GM23338 (cell line): ENCODE results near the gene NAPA. TPM values are rescaled to one million over a fixed set of nuclear protein-coding genes. Genes with fewer than 3 reads are reported as not detected.
A peak's percentile ranks its signal among the peaks of the same experiment; 100 is the strongest.

Experiments
- ATAC-seq: fragments of 200-7000 bp; cut with Tn5 transposase; 3 replicates; pipeline ENCODE4 v1.9.1; 2020
- DNase-seq: peaks from one replicate; pipeline ENCODE4 v3.0.0-alpha.2; 2015; ENCODE audit warnings: low spot score
- H2AFZ ChIP-seq: fragments of 200-600 bp; sonication (generic); 2 replicates; pipeline ENCODE4 v1.8.0; 2016; ENCODE audit warnings: antibody characterized with exemption, mild to moderate bottlenecking, moderate library complexity
- H3F3A ChIP-seq: fragments of 200-600 bp; sonication (generic); replicated peaks from 2 replicates; pipeline ENCODE4 v1.8.0; 2017; ENCODE audit warnings: antibody characterized with exemption, mixed run types, low read depth
- H3K27ac ChIP-seq: fragments of 200-600 bp; sonication (generic); 2 replicates; pipeline ENCODE4 v1.6.1; 2016; ENCODE audit warnings: low read depth
- H3K27me3 ChIP-seq: fragments of 200-600 bp; sonication (generic); 2 replicates; pipeline ENCODE4 v1.8.0; 2016; ENCODE audit warnings: mild to moderate bottlenecking, mixed run types, moderate library complexity; ENCODE audit not compliant: insufficient read depth
- H3K36me3 ChIP-seq: fragments of 200-600 bp; sonication (generic); 2 replicates; pipeline ENCODE4 v1.8.0; 2016; ENCODE audit warnings: mild to moderate bottlenecking; ENCODE audit not compliant: insufficient read depth
- H3K4me1 ChIP-seq: fragments of 200-600 bp; sonication (generic); 2 replicates; pipeline ENCODE4 v1.8.0; 2016; ENCODE audit warnings: mild to moderate bottlenecking, moderate library complexity; ENCODE audit not compliant: insufficient read depth
- H3K4me2 ChIP-seq: fragments of 200-600 bp; sonication (generic); 2 replicates; pipeline ENCODE4 v1.7.1; 2017; ENCODE audit warnings: mixed run types
- H3K4me3 ChIP-seq: fragments of 200-600 bp; sonication (generic); 2 replicates; pipeline ENCODE4 v1.6.1; 2016; ENCODE audit warnings: mixed run types
- H3K79me2 ChIP-seq: fragments of 200-600 bp; sonication (generic); replicated peaks from 2 replicates; pipeline ENCODE4 v1.8.0; 2017; ENCODE audit warnings: mild to moderate bottlenecking; ENCODE audit not compliant: insufficient read depth
- H3K9me2 ChIP-seq: fragments of 200-600 bp; sonication (generic); 2 replicates; pipeline ENCODE4 v1.8.0; 2017; ENCODE audit not compliant: insufficient read depth
- H4K20me1 ChIP-seq: fragments of 200-600 bp; sonication (generic); replicated peaks from 2 replicates; pipeline ENCODE4 v1.8.0; 2017; ENCODE audit warnings: mild to moderate bottlenecking; ENCODE audit not compliant: insufficient read depth
- H3K27ac Mint-ChIP-seq: 2 replicates; pipeline ENCODE4 v1.8.0; 2020; ENCODE audit warnings: inconsistent platforms, mild to moderate bottlenecking, moderate library complexity, mixed read lengths
- H3K27me3 Mint-ChIP-seq: 3 replicates; pipeline ENCODE4 v1.8.0; 2022; ENCODE audit warnings: low read depth, mild to moderate bottlenecking, moderate library complexity, mixed read lengths, inconsistent platforms; ENCODE audit not compliant: insufficient read depth, poor library complexity
- H3K36me3 Mint-ChIP-seq: 3 replicates; pipeline ENCODE4 v1.8.0; 2021; ENCODE audit warnings: low read depth, mild to moderate bottlenecking, inconsistent platforms, moderate library complexity, mixed read lengths
- H3K4me1 Mint-ChIP-seq: 3 replicates; pipeline ENCODE4 v1.8.0; 2020; ENCODE audit warnings: mild to moderate bottlenecking, inconsistent platforms, mixed read lengths
- H3K4me3 Mint-ChIP-seq: 3 replicates; pipeline ENCODE4 v1.8.0; 2021; ENCODE audit warnings: moderate library complexity, mild to moderate bottlenecking, inconsistent platforms, mixed read lengths
- H3K9me3 Mint-ChIP-seq: 3 replicates; pipeline ENCODE4 v1.8.0; 2020; ENCODE audit warnings: moderate library complexity, mild to moderate bottlenecking, inconsistent platforms, mixed read lengths
- CREB1 ChIP-seq: fragments of 250-450 bp; sonication (Bioruptor Pico); IDR thresholded peaks from 2 replicates; pipeline ENCODE4 v1.5.0; 2020; ENCODE audit warnings: low read depth, mild to moderate bottlenecking, moderate library complexity
- EZH2 ChIP-seq: fragments of 200-600 bp; sonication (generic); IDR thresholded peaks from one replicate; pipeline ENCODE4 v1.8.0; 2017; ENCODE audit warnings: antibody characterized with exemption, mild to moderate bottlenecking, low read depth; ENCODE audit not compliant: unreplicated experiment
- EZH2phosphoT487 ChIP-seq: fragments of 200-600 bp; sonication (generic); IDR thresholded peaks from one replicate; pipeline ENCODE4 v1.8.1; 2018; ENCODE audit warnings: antibody characterized with exemption; ENCODE audit not compliant: unreplicated experiment
- JUNB ChIP-seq: IDR thresholded peaks from one replicate; pipeline ENCODE4 v1.6.1; 2016; ENCODE audit warnings: antibody characterized with exemption; ENCODE audit not compliant: unreplicated experiment
- STAT1 ChIP-seq: IDR thresholded peaks from one replicate; pipeline ENCODE4 v1.6.1; 2016; ENCODE audit warnings: antibody characterized with exemption; ENCODE audit not compliant: unreplicated experiment
- ZNF114 ChIP-seq: fragments of 250-450 bp; sonication (Bioruptor Pico); IDR thresholded peaks from 2 replicates; pipeline ENCODE4 v1.5.0; 2020; ENCODE audit warnings: mild to moderate bottlenecking, moderate library complexity
- polyA plus RNA-seq: library from polyadenylated mRNA; unstranded; fragments of >200 nt; fragmentation: Nextera tagmentation; extraction: Ambion mirVana; gene quantifications from 2 replicates; pipeline ENCODE4 v1.2.1, GENCODE V29; 2016
- total RNA-seq: library from RNA; depleted of rRNA; stranded (reverse); fragments of >200 nt; shearing (Covaris generic); gene quantifications from 2 replicates; pipeline ENCODE4 v1.2.3, GENCODE V29; 2014
- TF ChIP-seq, protein P1 (sequence below): IDR thresholded peaks from 2 replicates; pipeline ENCODE4 v1.6.1; 2016; ENCODE audit warnings: antibody characterized with exemption
- TF ChIP-seq, protein P2 (sequence below), 2 experiments: fragments of 200-600 bp in 1 of 2; sonication (generic) in 1 of 2; conservative IDR thresholded peaks; 2 replicates each; pipeline versions ENCODE4 v1.5.1 to v1.6.1; 2016 to 2017; ENCODE audit warnings: antibody characterized with exemption in 2 of 2, low read depth in 2 of 2, mild to moderate bottlenecking in 2 of 2, moderate library complexity in 1 of 2
- TF ChIP-seq, protein P3 (sequence below): IDR thresholded peaks from one replicate; pipeline ENCODE4 v1.6.1; 2018; ENCODE audit warnings: antibody characterized with exemption; ENCODE audit not compliant: unreplicated experiment

The NAPA gene
- total and polyA plus RNA-seq, 2 experiments from 2014 or later: 52.0 to 72.1 TPM

DNA sequence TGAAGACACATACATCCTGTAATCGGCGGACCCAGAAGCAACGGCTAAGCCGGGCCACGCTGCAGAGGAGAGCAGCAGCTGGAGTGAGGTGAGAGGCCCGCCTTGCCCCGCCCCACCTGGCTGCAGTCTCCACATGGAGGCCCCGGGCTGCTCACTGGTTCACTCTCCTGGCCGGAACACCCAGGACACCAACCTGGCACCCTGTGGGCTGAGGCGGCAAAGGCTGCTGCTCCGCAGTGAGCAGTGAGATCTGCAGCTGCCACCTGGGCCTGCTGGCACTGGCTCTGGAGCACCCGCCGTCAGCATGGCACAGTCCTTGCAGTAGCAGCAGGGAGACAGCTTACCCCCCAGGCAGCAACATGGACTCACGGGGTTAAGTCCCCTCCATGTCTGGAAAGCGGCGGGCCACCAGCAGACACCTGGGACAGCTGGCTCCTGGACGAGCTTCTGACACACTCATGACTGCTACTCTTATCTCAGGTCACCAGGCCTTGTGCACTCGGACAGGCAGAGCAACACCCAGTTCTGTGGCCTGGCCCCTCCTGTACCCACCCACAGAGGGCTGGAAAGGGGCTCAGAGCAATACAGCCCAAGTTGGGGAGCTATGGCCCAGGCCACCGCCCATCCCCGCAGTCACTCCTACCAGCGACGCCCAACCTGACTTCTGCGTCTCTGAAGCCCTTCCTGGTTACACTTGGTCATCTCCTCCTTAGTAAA lies 17.7 kb downstream of the NAPA start:
- no peaks in the 10 kb centered on the region for H3K36me3 ChIP-seq
- H3F3A ChIP-seq: 0 out of 2 replicates have a peak, but pooled peaks cover 3% of the 10 kb centered on the region
- H3K27me3 Mint-ChIP-seq: peaks cover 21% of the 10 kb centered on the region
- H3K27ac Mint-ChIP-seq: peak overlapping the region; percentile 81; the same call in 1 of the 2 replicates
- H3K4me3 ChIP-seq: no peak overlapping the region
- no peak for TF ChIP-seq STAT1
- TF ChIP-seq EZH2phosphoT487: no peak
- TF ChIP-seq, protein P1, sequence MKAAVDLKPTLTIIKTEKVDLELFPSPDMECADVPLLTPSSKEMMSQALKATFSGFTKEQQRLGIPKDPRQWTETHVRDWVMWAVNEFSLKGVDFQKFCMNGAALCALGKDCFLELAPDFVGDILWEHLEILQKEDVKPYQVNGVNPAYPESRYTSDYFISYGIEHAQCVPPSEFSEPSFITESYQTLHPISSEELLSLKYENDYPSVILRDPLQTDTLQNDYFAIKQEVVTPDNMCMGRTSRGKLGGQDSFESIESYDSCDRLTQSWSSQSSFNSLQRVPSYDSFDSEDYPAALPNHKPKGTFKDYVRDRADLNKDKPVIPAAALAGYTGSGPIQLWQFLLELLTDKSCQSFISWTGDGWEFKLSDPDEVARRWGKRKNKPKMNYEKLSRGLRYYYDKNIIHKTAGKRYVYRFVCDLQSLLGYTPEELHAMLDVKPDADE: no peak
- no peak overlapping the region for H3K27ac ChIP-seq
- H3K4me1 ChIP-seq: peaks cover 14% of the 10 kb centered on the region
- H3K36me3 Mint-ChIP-seq: peaks cover 9% of the 10 kb centered on the region; the same call in 2 of the 3 replicates
- peaks cover 36% of the 10 kb centered on the region for H3K4me1 Mint-ChIP-seq
- no peak overlapping the region for H2AFZ ChIP-seq
- H3K9me3 Mint-ChIP-seq: no peaks in the 10 kb centered on the region
- H3K79me2 ChIP-seq: 0 out of 2 replicates have a peak, but pooled peaks cover 4% of the 10 kb centered on the region
- no peak for ATAC-seq
- H4K20me1 ChIP-seq: no peaks in the 10 kb centered on the region
- H3K9me2 ChIP-seq: no peaks in the 10 kb centered on the region
- H3K27me3 ChIP-seq: no peaks in the 10 kb centered on the region
- no peak overlapping the region for H3K4me3 Mint-ChIP-seq
- no peak overlapping the region for H3K4me2 ChIP-seq
- DNase-seq: no peak

DNA sequence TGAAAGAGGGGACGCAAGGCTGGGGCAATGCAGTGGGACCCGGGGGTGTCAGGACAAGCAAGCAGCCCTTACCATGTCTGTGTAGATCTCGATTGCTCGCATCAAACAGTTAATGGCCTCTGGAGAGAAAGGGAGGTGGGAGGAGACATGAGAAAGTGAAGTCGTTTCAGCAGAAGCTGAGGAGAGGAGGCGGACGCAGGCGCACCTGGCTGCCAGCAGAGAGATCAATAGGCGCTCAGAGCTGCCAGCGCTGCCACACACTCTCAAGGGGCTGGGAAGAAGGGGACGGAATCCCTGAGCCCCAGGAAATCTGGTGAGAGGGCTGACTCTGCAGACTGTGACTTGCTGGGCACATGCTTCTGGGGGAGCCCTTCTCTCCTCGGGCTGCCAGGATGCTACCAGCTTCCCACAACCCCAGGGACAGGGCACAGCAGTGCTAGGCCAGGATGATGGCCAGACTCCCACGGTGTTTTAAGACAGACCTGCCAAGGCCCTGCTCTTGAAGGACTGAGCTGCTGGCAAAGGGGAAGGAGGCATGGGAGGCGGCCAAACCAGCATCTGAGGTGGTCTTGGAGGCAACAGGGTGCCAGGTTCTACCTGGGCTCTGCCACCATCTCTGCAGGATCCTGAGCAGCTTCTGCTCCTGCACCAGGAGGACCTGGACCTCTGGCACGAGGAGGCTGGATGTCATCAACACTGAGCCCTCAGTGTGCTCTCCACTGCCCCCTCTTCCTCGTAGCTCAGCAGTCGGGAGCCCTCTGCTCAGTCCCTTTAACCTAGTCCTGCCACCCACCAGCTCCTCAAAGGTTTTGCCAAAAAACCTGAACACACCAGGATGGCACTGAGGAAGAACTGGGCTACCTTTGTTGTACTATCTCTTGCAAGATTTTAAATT lies 19.1 kb downstream of the NAPA start:
- Mint-ChIP-seq H3K4me1 (peaks cover 32% of the 10 kb centered on the region), H3K27me3 (peaks cover 23% of the 10 kb centered on the region)
- no peak overlapping the region for H3K4me3 ChIP-seq
- TF ChIP-seq, protein P2, sequence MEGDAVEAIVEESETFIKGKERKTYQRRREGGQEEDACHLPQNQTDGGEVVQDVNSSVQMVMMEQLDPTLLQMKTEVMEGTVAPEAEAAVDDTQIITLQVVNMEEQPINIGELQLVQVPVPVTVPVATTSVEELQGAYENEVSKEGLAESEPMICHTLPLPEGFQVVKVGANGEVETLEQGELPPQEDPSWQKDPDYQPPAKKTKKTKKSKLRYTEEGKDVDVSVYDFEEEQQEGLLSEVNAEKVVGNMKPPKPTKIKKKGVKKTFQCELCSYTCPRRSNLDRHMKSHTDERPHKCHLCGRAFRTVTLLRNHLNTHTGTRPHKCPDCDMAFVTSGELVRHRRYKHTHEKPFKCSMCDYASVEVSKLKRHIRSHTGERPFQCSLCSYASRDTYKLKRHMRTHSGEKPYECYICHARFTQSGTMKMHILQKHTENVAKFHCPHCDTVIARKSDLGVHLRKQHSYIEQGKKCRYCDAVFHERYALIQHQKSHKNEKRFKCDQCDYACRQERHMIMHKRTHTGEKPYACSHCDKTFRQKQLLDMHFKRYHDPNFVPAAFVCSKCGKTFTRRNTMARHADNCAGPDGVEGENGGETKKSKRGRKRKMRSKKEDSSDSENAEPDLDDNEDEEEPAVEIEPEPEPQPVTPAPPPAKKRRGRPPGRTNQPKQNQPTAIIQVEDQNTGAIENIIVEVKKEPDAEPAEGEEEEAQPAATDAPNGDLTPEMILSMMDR (conservative IDR thresholded peaks at IDR 0.05; ENCODE audit: low read depth in 2 of 2): no peak
- TF ChIP-seq EZH2: no peak
- TF ChIP-seq, protein P3, sequence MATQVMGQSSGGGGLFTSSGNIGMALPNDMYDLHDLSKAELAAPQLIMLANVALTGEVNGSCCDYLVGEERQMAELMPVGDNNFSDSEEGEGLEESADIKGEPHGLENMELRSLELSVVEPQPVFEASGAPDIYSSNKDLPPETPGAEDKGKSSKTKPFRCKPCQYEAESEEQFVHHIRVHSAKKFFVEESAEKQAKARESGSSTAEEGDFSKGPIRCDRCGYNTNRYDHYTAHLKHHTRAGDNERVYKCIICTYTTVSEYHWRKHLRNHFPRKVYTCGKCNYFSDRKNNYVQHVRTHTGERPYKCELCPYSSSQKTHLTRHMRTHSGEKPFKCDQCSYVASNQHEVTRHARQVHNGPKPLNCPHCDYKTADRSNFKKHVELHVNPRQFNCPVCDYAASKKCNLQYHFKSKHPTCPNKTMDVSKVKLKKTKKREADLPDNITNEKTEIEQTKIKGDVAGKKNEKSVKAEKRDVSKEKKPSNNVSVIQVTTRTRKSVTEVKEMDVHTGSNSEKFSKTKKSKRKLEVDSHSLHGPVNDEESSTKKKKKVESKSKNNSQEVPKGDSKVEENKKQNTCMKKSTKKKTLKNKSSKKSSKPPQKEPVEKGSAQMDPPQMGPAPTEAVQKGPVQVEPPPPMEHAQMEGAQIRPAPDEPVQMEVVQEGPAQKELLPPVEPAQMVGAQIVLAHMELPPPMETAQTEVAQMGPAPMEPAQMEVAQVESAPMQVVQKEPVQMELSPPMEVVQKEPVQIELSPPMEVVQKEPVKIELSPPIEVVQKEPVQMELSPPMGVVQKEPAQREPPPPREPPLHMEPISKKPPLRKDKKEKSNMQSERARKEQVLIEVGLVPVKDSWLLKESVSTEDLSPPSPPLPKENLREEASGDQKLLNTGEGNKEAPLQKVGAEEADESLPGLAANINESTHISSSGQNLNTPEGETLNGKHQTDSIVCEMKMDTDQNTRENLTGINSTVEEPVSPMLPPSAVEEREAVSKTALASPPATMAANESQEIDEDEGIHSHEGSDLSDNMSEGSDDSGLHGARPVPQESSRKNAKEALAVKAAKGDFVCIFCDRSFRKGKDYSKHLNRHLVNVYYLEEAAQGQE: no peak
- no peak for TF ChIP-seq JUNB
- TF ChIP-seq ZNF114 (CRISPR knock-in tag): no peak
- TF ChIP-seq CREB1: no peak
- no peak for TF ChIP-seq EZH2phosphoT487

More for the DNA sequence above, 19.1 kb downstream of the NAPA start:
- Mint-ChIP-seq H3K9me3 (no peaks in the 10 kb centered on the region), H3K36me3 (peaks cover 9% of the 10 kb centered on the region; the same call in 2 of the 3 replicates), H3K27ac (peak overlapping the region; percentile 42; the same call in 1 of the 2 replicates), H3K4me3 (no peak overlapping the region; the same call in 2 of the 3 replicates)
- Histone ChIP-seq H3K9me2 (no peaks in the 10 kb centered on the region), H4K20me1 (no peaks in the 10 kb centered on the region), H3K79me2 (0 out of 2 replicates have a peak, but pooled peaks cover 4% of the 10 kb centered on the region), H3K36me3 (no peaks in the 10 kb centered on the region), H3K27ac (no peak overlapping the region), H3K4me2 (no peak overlapping the region), H3F3A (0 out of 2 replicates have a peak, but pooled peaks cover 3% of the 10 kb centered on the region), H2AFZ (no peak overlapping the region), H3K4me1 (peaks cover 12% of the 10 kb centered on the region), H3K27me3 (no peaks in the 10 kb centered on the region)
- ATAC-seq: no peak
- no peak for DNase-seq
